HepG2 (cell line): Measurements from ENCODE around the gene CACNA1G. TPM values are rescaled to one million over a fixed set of nuclear protein-coding genes. Genes with fewer than 3 reads are reported as not detected.

Experiments used
- ADNP ChIP-seq: sonication (generic); formaldehyde crosslinking; IDR thresholded peaks from 2 replicates; pipeline ENCODE4 v1.4.0; 2020; ENCODE audit warnings: missing genetic modification reagents
- HES4 ChIP-seq: sonication (generic); formaldehyde crosslinking; IDR thresholded peaks from 2 replicates; pipeline ENCODE4 v1.9.0; 2021; ENCODE audit warnings: mild to moderate bottlenecking, missing genetic modification reagents, borderline replicate concordance
- HOXA5 ChIP-seq: sonication (generic); formaldehyde crosslinking; IDR thresholded peaks from 2 replicates; pipeline ENCODE4 v1.4.0; 2020; ENCODE audit warnings: missing genetic modification reagents
- KDM1A ChIP-seq: IDR thresholded peaks from 2 replicates; pipeline ENCODE4 v1.6.1; 2016; ENCODE audit warnings: missing compliant biosample characterization
- KLF12 ChIP-seq: sonication (generic); formaldehyde crosslinking; IDR thresholded peaks from 2 replicates; pipeline ENCODE4 v1.4.0; 2020; ENCODE audit warnings: missing genetic modification reagents, borderline replicate concordance
- POLR2G ChIP-seq: fragments of 200-400 bp; formaldehyde crosslinking; IDR thresholded peaks from 2 replicates; pipeline ENCODE4 v1.6.1; 2018; ENCODE audit warnings: mild to moderate bottlenecking, low read depth, low read length, moderate library complexity
- SAP130 ChIP-seq: IDR thresholded peaks from 2 replicates; pipeline ENCODE4 v1.6.1; 2016; ENCODE audit warnings: low read depth
- SIN3A ChIP-seq: IDR thresholded peaks from 2 replicates; pipeline ENCODE4 v1.6.1; 2011; ENCODE audit warnings: low read depth, mild to moderate bottlenecking, control low read depth, low read length, borderline replicate concordance
- SIN3B ChIP-seq: fragments of 150-350 bp; IDR thresholded peaks from 2 replicates; pipeline ENCODE4 v1.6.1; 2014; ENCODE audit warnings: low read length
- SP1 ChIP-seq, 2 experiments: fragments of 450-650 bp in 1 of 2; sonication (generic) in 1 of 2; formaldehyde crosslinking in 1 of 2; IDR thresholded peaks; 2 replicates each; pipeline versions ENCODE4 v1.4.0 to v1.6.1; 2016 to 2020; ENCODE audit warnings: missing genetic modification reagents in 1 of 2
- TCF7L2 ChIP-seq: IDR thresholded peaks from 2 replicates; pipeline ENCODE4 v1.6.1; 2011; ENCODE audit warnings: mild to moderate bottlenecking, low read depth, low read length, moderate library complexity
- ZFP62 ChIP-seq: sonication (generic); formaldehyde crosslinking; IDR thresholded peaks from 2 replicates; pipeline ENCODE4 v1.4.0; 2020; ENCODE audit warnings: missing genetic modification reagents
- ZFP90 ChIP-seq: sonication (generic); formaldehyde crosslinking; IDR thresholded peaks from 2 replicates; pipeline ENCODE4 v1.8.0; 2022; ENCODE audit warnings: missing genetic modification reagents, mild to moderate bottlenecking, inconsistent platforms, borderline replicate concordance
- ZMYM3 ChIP-seq: sonication (generic); formaldehyde crosslinking; IDR thresholded peaks from 2 replicates; pipeline ENCODE4 v1.5.1; 2020; ENCODE audit warnings: mild to moderate bottlenecking, missing genetic modification reagents
- ZNF260 ChIP-seq: sonication (generic); formaldehyde crosslinking; IDR thresholded peaks from 2 replicates; pipeline ENCODE4 v1.4.0; 2020; ENCODE audit warnings: missing genetic modification reagents, low read depth, mild to moderate bottlenecking, borderline replicate concordance
- ZNF280B ChIP-seq: sonication (generic); formaldehyde crosslinking; IDR thresholded peaks from 2 replicates; pipeline ENCODE4 v1.5.0; 2020; ENCODE audit warnings: missing genetic modification reagents, mild to moderate bottlenecking, borderline replicate concordance
- ZNF629 ChIP-seq: sonication (generic); formaldehyde crosslinking; conservative IDR thresholded peaks from 2 replicates; pipeline ENCODE4 v1.5.0; 2020; ENCODE audit warnings: missing genetic modification reagents
- ZNF660 ChIP-seq: sonication (generic); formaldehyde crosslinking; IDR thresholded peaks from 2 replicates; pipeline ENCODE4 v1.5.1; 2020; ENCODE audit warnings: mild to moderate bottlenecking, low read depth, missing genetic modification reagents, borderline replicate concordance
- ZNF737 ChIP-seq: sonication (generic); formaldehyde crosslinking; IDR thresholded peaks from 2 replicates; pipeline ENCODE4 v1.5.0; 2020; ENCODE audit warnings: missing genetic modification reagents, mild to moderate bottlenecking, borderline replicate concordance
- polyA plus RNA-seq, 8 experiments: library from polyadenylated mRNA; depleted of rRNA in 3 of 8; stranded (reverse) in 7 of 8; unstranded in 1 of 8; fragments of >200 nt; fragmentation: Illumina TruSeq in 4 of 8; extraction: Trizol in 4 of 8; gene quantifications; 2 replicates each; pipeline versions ENCODE4 v1.2.1 to v1.2.3, GENCODE V29; 2011 to 2016; ENCODE audit warnings: low read depth in 4 of 8, missing spikeins in 1 of 8, mixed read lengths in 1 of 8; ENCODE audit not compliant: insufficient read depth in 1 of 8
- total RNA-seq, 5 experiments: library from RNA; depleted of rRNA; stranded (reverse); fragments of >200 nt; fragmentation: Illumina TruSeq; extraction: Trizol; gene quantifications; 2 replicates each; pipeline ENCODE4 v1.2.3, GENCODE V29; 2016; ENCODE audit warnings: low read depth in 1 of 5
- TF ChIP-seq, protein P1 (sequence below): sonication (generic); formaldehyde crosslinking; IDR thresholded peaks from 2 replicates; pipeline ENCODE4 v1.8.1; 2023; ENCODE audit warnings: missing genetic modification reagents, mild to moderate bottlenecking, borderline replicate concordance
- TF ChIP-seq, protein P2 (sequence below): sonication (generic); formaldehyde crosslinking; IDR thresholded peaks from 2 replicates; pipeline ENCODE4 v1.5.1; 2020; ENCODE audit warnings: missing genetic modification reagents, mild to moderate bottlenecking, borderline replicate concordance
- TF ChIP-seq, protein P3 (sequence below), 2 experiments: sonication (generic) in 1 of 2; formaldehyde crosslinking in 1 of 2; IDR thresholded peaks; 2 replicates each; pipeline versions ENCODE4 v1.4.0 to v1.6.1; 2018 to 2020; ENCODE audit warnings: missing genetic modification reagents in 2 of 2, borderline replicate concordance in 1 of 2, low read depth in 1 of 2, mild to moderate bottlenecking in 1 of 2, missing biosample characterization in 1 of 2

CACNA1G gene
- total and polyA plus RNA-seq, 2 of the 13 experiments (the other 11 are each of a cell fraction or from before 2014, with no cell fraction given) = 0.02 TPM; not detected in 1

DNA sequence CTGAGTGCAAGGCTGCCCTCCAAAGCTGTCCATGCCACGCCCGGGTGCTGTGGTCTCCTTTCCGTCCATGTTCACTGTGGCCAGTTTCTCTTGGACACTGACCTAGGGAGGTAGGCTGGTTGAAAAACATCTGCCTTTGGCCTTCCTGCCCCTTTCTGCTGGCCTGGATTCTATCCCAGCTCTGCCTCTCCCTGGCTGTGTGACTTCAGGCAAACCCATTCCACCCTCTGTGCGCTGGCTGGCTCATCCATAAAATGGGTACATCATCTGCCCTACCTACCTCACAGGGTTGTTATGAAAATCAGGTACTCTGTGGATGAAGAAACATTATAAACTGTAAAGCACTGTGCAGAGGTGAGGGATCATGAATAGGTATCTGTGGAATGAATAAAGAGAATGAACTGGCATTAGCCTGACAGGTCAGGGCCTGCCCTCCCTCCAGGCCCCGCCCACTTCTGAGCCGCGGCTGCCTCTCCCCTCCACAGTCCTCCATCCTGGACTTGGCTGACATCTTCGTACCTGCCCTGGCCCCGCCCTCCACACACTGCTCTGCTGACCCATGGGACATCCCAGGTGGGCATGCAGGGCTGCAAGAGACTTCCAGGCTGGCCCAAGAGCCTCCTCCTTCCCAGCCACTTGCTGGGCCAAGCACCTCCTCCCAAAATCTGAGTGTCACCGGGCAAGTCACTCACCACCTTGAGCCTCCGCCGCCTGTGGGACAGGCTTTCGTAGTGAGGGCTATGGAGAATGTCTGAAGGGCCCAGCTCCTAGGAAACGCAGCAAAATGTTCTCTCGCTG is 20.6 kb upstream of the CACNA1G start (continued):
- TF ChIP-seq, protein P1, sequence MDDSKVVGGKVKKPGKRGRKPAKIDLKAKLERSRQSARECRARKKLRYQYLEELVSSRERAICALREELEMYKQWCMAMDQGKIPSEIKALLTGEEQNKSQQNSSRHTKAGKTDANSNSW = no peak
- no peak for TF ChIP-seq ZFP62 (CRISPR knock-in tag)
- no peak for TF ChIP-seq ZFP90 (CRISPR knock-in tag)
- TF ChIP-seq HES4 = no peak
- 0 out of 2 replicates have a peak, but pooled peaks have one; percentile 33 for TF ChIP-seq KLF12 (CRISPR knock-in tag)
- TF ChIP-seq SP1 (IDR thresholded peaks at IDR 0.05) = no peak
- TF ChIP-seq SP1 (CRISPR knock-in tag; IDR thresholded peaks at IDR 0.05) = peak; percentile 58; the same call in 1 of the 2 replicates
- TF ChIP-seq SIN3B = no peak
- peak; percentile 29; the same call in 1 of the 2 replicates for TF ChIP-seq SAP130 (CRISPR knock-in tag)
- no peak for TF ChIP-seq TCF7L2
- peak; percentile 98 for TF ChIP-seq ZNF629 (CRISPR knock-in tag)
- TF ChIP-seq POLR2G = 0 out of 2 replicates have a peak, but pooled peaks have one; percentile 11
- no peak for TF ChIP-seq ZNF260 (CRISPR knock-in tag)
- TF ChIP-seq ADNP = 0 out of 2 replicates have a peak, but pooled peaks have one; percentile 28
- TF ChIP-seq ZNF660 (CRISPR knock-in tag) = no peak
- TF ChIP-seq KDM1A (CRISPR knock-in tag) = peak; percentile 56; the same call in 1 of the 2 replicates
- TF ChIP-seq ZMYM3 (CRISPR knock-in tag) = peak; percentile 89
- no peak for TF ChIP-seq SIN3A
- TF ChIP-seq, protein P2, sequence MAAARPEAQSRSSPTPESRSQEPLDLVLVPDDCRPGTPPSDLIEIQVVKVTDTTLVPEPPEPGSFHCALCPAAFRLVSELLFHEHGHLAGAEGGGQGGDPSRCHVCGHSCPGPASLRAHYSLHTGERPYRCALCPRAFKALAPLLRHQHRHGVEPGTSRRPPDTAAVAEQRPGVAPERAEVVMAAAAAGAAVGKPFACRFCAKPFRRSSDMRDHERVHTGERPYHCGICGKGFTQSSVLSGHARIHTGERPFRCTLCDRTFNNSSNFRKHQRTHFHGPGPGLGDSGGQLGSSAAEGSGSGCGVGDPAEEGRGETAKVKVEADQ (CRISPR knock-in tag) = 0 out of 2 replicates have a peak, but pooled peaks have one; percentile 29
- 0 out of 2 replicates have a peak, but pooled peaks have one; percentile 10 for TF ChIP-seq HOXA5
- TF ChIP-seq, protein P3, sequence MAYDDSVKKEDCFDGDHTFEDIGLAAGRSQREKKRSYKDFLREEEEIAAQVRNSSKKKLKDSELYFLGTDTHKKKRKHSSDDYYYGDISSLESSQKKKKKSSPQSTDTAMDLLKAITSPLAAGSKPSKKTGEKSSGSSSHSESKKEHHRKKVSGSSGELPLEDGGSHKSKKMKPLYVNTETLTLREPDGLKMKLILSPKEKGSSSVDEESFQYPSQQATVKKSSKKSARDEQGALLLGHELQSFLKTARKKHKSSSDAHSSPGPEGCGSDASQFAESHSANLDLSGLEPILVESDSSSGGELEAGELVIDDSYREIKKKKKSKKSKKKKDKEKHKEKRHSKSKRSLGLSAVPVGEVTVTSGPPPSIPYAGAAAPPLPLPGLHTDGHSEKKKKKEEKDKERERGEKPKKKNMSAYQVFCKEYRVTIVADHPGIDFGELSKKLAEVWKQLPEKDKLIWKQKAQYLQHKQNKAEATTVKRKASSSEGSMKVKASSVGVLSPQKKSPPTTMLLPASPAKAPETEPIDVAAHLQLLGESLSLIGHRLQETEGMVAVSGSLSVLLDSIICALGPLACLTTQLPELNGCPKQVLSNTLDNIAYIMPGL (CRISPR knock-in tag; IDR thresholded peaks at IDR 0.05; ENCODE audit: borderline replicate concordance in 1 of 2, low read depth in 1 of 2) = 0 out of 4 replicates have a peak, but pooled peaks of 1 of the 2 experiments have one; percentile 13
- 0 out of 2 replicates have a peak, but pooled peaks have one; percentile 33 for TF ChIP-seq ZNF737 (CRISPR knock-in tag)
- TF ChIP-seq ZNF280B (CRISPR knock-in tag) = no peak
